ENCODE data around the gene PGLYRP2.

Gene PGLYRP2

DNA sequence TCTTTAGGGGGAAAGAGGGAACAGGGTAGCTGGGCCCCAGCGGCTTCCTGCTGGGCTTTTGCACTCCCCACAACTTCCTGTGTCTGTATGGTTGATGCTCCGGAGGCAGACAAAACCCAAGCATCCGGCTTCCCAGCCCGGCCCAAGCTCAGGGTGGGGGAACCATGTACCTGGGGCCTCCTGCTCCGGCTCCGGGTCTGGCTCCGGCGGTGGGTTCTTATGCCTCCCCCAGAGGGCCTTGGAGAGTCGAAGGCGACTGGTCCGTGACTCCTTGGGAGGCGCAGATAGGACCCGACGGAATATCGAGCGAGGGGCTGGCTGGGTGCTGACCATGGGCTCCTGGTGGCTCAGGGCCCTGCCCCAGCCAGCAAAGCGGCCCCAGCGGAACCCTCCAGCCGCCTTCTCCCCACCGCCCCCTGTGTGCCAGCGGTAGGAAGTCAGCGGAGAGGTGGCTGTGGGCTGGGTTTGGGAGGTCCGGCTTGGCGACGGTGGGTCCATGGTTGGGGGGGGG is 15.4 kb downstream of the PGLYRP2 start:
- no peaks in the 10 kb centered on the region for H3K9me3 ChIP-seq (replicated peaks in 1 of 11)
- H3K27me3 ChIP-seq, result peaks cover under 1 to 5% (median 4%) of the 10 kb centered on the region in 11 experiments; a peak in 17 of 22 replicates
- H3K36me3 ChIP-seq, result peaks cover 0 to 39% (median 35%) of the 10 kb centered on the region in 11 experiments; a peak in 20 of 22 replicates
- TF ChIP-seq Cebpa-rat (IDR thresholded peaks at IDR 0.05), result no peak
- peak overlapping the region; percentile 80 to 98 (median 90) for H3K4me2 ChIP-seq
- peak overlapping the region; percentile 62 to 87 (median 78) for H3K4me3 ChIP-seq
- peaks cover 52 to 81% (median 74%) of the 10 kb centered on the region in 10 experiments for H3K4me1 ChIP-seq
- peaks cover 0 to 28% (median 0%) of the 10 kb centered on the region in 11 experiments; a peak in 3 of 22 replicates for H4K20me1 ChIP-seq
- H3K9ac ChIP-seq, result peak overlapping the region; percentile 90 to 98 (median 94)
- H3K27ac ChIP-seq, result peak overlapping the region; percentile 86 to 99 (median 98)

GRCh38 chr19:15461694-15462093 is 17.6 kb downstream of the PGLYRP2 start:
- Histone ChIP-seq H3K9ac (peak overlapping the region in 6 of 11 experiments; percentile 1 to 97 (median 18); a peak in 4 of 22 replicates), H3K9me3 (replicated peaks in 1 of 11) (peaks cover 0 to 7% (median 0%) of the 10 kb centered on the region in 11 experiments; a peak in 5 of 22 replicates), H3K27me3 (no peaks in the 10 kb centered on the region), H4K20me1 (peaks cover 0 to 45% (median 0%) of the 10 kb centered on the region in 11 experiments; a peak in 6 of 22 replicates), H3K4me2 (peak overlapping the region; percentile 80 to 98 (median 90); a peak in 20 of 22 replicates), H3K27ac (peak overlapping the region in 7 of 11 experiments; percentile 53 to 99 (median 98); a peak in 8 of 22 replicates), H3K4me1 (peaks cover 39 to 73% (median 60%) of the 10 kb centered on the region in 10 experiments), H3K36me3 (peaks cover 9 to 60% (median 55%) of the 10 kb centered on the region in 11 experiments; a peak in 20 of 22 replicates), H3K4me3 (no peak overlapping the region)
- no peak for TF ChIP-seq Cebpa-rat (IDR thresholded peaks at IDR 0.05)

GRCh38 chr19:15457701-15458484 is 21.4 kb downstream of the PGLYRP2 start:
- Histone ChIP-seq H3K27me3 (no peaks in the 10 kb centered on the region), H3K4me2 (peak overlapping the region in 6 of 11 experiments; percentile 25 to 64 (median 54); a peak in 11 of 22 replicates), H4K20me1 (peaks cover 0 to 77% (median 8%) of the 10 kb centered on the region in 11 experiments; a peak in 8 of 22 replicates), H3K9ac (no peak overlapping the region; a peak in 1 of 22 replicates), H3K9me3 (replicated peaks in 1 of 11) (peaks cover 0 to 7% (median 0%) of the 10 kb centered on the region in 11 experiments; a peak in 5 of 22 replicates), H3K27ac (peak overlapping the region in 1 of 11 experiments; percentile 16; a peak in 1 of 22 replicates), H3K4me1 (peaks cover 15 to 42% (median 31%) of the 10 kb centered on the region in 10 experiments), H3K4me3 (no peak overlapping the region), H3K36me3 (peaks cover 16 to 98% (median 93%) of the 10 kb centered on the region in 11 experiments; a peak in 21 of 22 replicates)
- no peak for TF ChIP-seq Cebpa-rat (IDR thresholded peaks at IDR 0.05)

- no peak for TF ChIP-seq Cebpa-rat (IDR thresholded peaks at IDR 0.05)
- peaks cover 7 to 38% (median 24%) of the 10 kb centered on the region in 10 experiments for H3K4me1 ChIP-seq
- no peak overlapping the region for H3K4me3 ChIP-seq
- H3K4me2 ChIP-seq, result peak overlapping the region in 5 of 11 experiments; percentile 53 to 64 (median 56); a peak in 9 of 22 replicates
- no peaks in the 10 kb centered on the region for H3K27me3 ChIP-seq
- H3K9ac ChIP-seq, result no peak overlapping the region
- H3K36me3 ChIP-seq, result peaks cover 16 to 98% (median 95%) of the 10 kb centered on the region in 11 experiments; a peak in 21 of 22 replicates
- H4K20me1 ChIP-seq, result peaks cover 0 to 81% (median 8%) of the 10 kb centered on the region in 11 experiments; a peak in 9 of 22 replicates
- H3K9me3 ChIP-seq (replicated peaks in 1 of 11), result peaks cover 0 to 8% (median 0%) of the 10 kb centered on the region in 11 experiments; a peak in 5 of 22 replicates
- peak overlapping the region in 1 of 11 experiments; percentile 16; a peak in 1 of 22 replicates for H3K27ac ChIP-seq
Observed at GRCh38 chr19:15456871-15457700, 22.2 kb downstream of the PGLYRP2 start.

DNA sequence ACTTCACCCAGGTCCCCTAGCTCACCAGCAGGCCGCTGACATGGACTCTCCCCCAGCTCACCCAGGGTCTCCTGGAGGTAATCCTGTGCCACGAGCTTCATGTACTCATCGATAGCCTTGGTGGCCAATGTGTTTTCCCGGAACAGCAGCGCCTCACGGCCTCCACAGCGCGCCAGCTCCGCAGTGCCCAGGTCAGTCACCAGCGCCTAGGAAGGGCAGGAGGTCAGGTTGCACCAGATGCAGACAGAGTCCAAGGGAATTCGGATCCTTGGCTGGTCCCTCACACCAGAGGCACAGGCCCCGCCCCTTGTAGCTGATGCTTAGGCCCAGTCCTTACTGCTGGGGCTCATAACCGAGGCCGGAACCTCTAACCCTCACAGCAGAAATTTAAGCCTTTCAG is 22.9 kb downstream of the PGLYRP2 start:
- Histone ChIP-seq H3K27ac (no peak overlapping the region), H3K36me3 (peaks cover 16 to 97% (median 95%) of the 10 kb centered on the region in 11 experiments; a peak in 21 of 22 replicates), H3K4me2 (no peak overlapping the region), H3K9ac (no peak overlapping the region), H3K27me3 (no peaks in the 10 kb centered on the region), H3K4me1 (peaks cover under 1 to 33% (median 17%) of the 10 kb centered on the region in 10 experiments; a peak in 18 of 20 replicates), H3K9me3 (replicated peaks in 1 of 11) (peaks cover 0 to 8% (median 0%) of the 10 kb centered on the region in 11 experiments; a peak in 5 of 22 replicates), H3K4me3 (no peak overlapping the region), H4K20me1 (peaks cover 0 to 85% (median 8%) of the 10 kb centered on the region in 11 experiments; a peak in 9 of 22 replicates)
- no peak for TF ChIP-seq Cebpa-rat (IDR thresholded peaks at IDR 0.05)

DNA sequence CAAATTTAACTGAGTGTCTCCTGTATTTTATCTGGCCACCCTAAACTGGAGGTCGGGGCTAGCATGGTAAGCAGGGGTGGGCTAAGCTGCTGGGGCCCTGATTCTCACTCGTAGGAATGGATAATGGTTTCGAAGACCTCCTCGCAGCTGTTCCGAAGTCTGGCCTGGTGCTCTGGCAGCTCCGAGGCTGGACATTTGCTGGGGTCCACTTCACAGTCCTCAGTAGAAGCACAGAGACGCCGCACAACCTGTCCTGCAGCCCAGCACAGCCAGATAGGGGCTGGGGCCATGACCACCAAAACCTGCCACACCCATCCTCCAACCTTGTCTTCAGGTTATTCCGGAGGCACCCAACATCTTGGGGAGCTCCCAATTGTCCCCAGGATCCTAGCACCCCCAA is 23.3 kb downstream of the PGLYRP2 start:
- Histone ChIP-seq H4K20me1 (peaks cover 0 to 85% (median 8%) of the 10 kb centered on the region in 11 experiments; a peak in 9 of 22 replicates), H3K4me3 (no peak overlapping the region), H3K9me3 (replicated peaks in 1 of 11) (peaks cover 0 to 8% (median 0%) of the 10 kb centered on the region in 11 experiments; a peak in 5 of 22 replicates), H3K9ac (no peak overlapping the region), H3K36me3 (peaks cover 16 to 97% (median 93%) of the 10 kb centered on the region in 11 experiments; a peak in 21 of 22 replicates), H3K27ac (no peak overlapping the region), H3K4me2 (no peak overlapping the region), H3K27me3 (no peaks in the 10 kb centered on the region), H3K4me1 (peaks cover 0 to 33% (median 13%) of the 10 kb centered on the region in 10 experiments; a peak in 15 of 20 replicates)
- no peak for TF ChIP-seq Cebpa-rat (IDR thresholded peaks at IDR 0.05)

- Histone ChIP-seq H3K27me3 (no peaks in the 10 kb centered on the region), H3K4me1 (peaks cover 0 to 39% (median 14%) of the 10 kb centered on the region in 10 experiments; a peak in 17 of 20 replicates)
- no peak for TF ChIP-seq Cebpa-rat (IDR thresholded peaks at IDR 0.05)
Observed at GRCh38 chr19:15453906-15454860, 25.1 kb downstream of the PGLYRP2 start.

More at GRCh38 chr19:15453906-15454860, 25.1 kb downstream of the PGLYRP2 start:
- peaks cover 0 to 74% (median 8%) of the 10 kb centered on the region in 11 experiments; a peak in 10 of 22 replicates for H4K20me1 ChIP-seq
- H3K9me3 ChIP-seq (replicated peaks in 1 of 11), result peaks cover 0 to 8% (median 0%) of the 10 kb centered on the region in 11 experiments; a peak in 5 of 22 replicates
- H3K9ac ChIP-seq, result no peak overlapping the region
- H3K4me2 ChIP-seq, result no peak overlapping the region
- no peak overlapping the region for H3K27ac ChIP-seq
- peaks cover 16 to 80% (median 75%) of the 10 kb centered on the region in 11 experiments; a peak in 21 of 22 replicates for H3K36me3 ChIP-seq
- no peak overlapping the region for H3K4me3 ChIP-seq

All from BLaER1 treated with 17β-estradiol and CSF1 and Interleukin-3, amounts not matched to agents 10 nM and 100 nM (cell line).